GM18951 (cell line): Measurements from ENCODE around the gene SHROOM3.

Source experiments
- POLR2A ChIP-seq: IDR thresholded peaks from 4 replicates; pipeline ENCODE4 v1.6.1; 2011; ENCODE audit warnings: mild to moderate bottlenecking; ENCODE audit not compliant: insufficient read length, insufficient read depth; ENCODE audit errors: extremely low read depth
- in situ Hi-C: fragments of 300-500 bp; cut with MboI; formaldehyde crosslinking; loops from one replicate; pipeline ENCODE4 v1.12.0; 2022; ENCODE audit warnings: low sequenced_read_pairs, mixed read lengths, inconsistent platforms; ENCODE audit not compliant: unreplicated experiment

SHROOM3 gene

GRCh38 chr4:76699751-76700310 lies 264.8 kb downstream of the SHROOM3 start:
- in situ Hi-C loops: no loop called here
- TF ChIP-seq POLR2A: no peak

GRCh38 chr4:76702440-76703122 lies 267.6 kb downstream of the SHROOM3 start:
- in situ Hi-C loops: no loop called here
- no peak for TF ChIP-seq POLR2A

GRCh38 chr4:76703123-76703490 lies 268.1 kb downstream of the SHROOM3 start:
- TF ChIP-seq POLR2A: no peak
- in situ Hi-C loops: no loop called here

GRCh38 chr4:76703676-76704075 lies 268.6 kb downstream of the SHROOM3 start:
- TF ChIP-seq POLR2A: no peak
- in situ Hi-C loops: no loop called here

GRCh38 chr4:76704133-76704881 lies 269.3 kb downstream of the SHROOM3 start:
- in situ Hi-C loops: no loop called here
- TF ChIP-seq POLR2A: no peak

- no peak for TF ChIP-seq POLR2A
- in situ Hi-C loops: no loop called here
Observed at GRCh38 chr4:76705472-76705871, 270.4 kb downstream of the SHROOM3 start.

GRCh38 chr4:76706581-76706980 lies 271.6 kb downstream of the SHROOM3 start:
- in situ Hi-C loops: no loop called here
- TF ChIP-seq POLR2A: no peak

- in situ Hi-C loops: no loop called here
- no peak for TF ChIP-seq POLR2A
Observed at GRCh38 chr4:76708971-76709771, 274.1 kb downstream of the SHROOM3 start.

- TF ChIP-seq POLR2A: no peak
- in situ Hi-C loops: no loop called here
Observed at GRCh38 chr4:76709772-76710090, 274.7 kb downstream of the SHROOM3 start.

- in situ Hi-C loops: no loop called here
- no peak for TF ChIP-seq POLR2A
Observed at GRCh38 chr4:76712564-76712963, 277.5 kb downstream of the SHROOM3 start.

- in situ Hi-C loops: no loop called here
- TF ChIP-seq POLR2A: no peak
Observed at GRCh38 chr4:76714226-76714625, 279.2 kb downstream of the SHROOM3 start.

GRCh38 chr4:76716020-76716419 lies 281.0 kb downstream of the SHROOM3 start:
- no peak for TF ChIP-seq POLR2A
- in situ Hi-C loops: no loop called here

- TF ChIP-seq POLR2A: no peak
- in situ Hi-C loops: no loop called here
Observed at GRCh38 chr4:76716658-76717057, 281.6 kb downstream of the SHROOM3 start.
